ENCODE data around the gene ATXN2.

DNA sequence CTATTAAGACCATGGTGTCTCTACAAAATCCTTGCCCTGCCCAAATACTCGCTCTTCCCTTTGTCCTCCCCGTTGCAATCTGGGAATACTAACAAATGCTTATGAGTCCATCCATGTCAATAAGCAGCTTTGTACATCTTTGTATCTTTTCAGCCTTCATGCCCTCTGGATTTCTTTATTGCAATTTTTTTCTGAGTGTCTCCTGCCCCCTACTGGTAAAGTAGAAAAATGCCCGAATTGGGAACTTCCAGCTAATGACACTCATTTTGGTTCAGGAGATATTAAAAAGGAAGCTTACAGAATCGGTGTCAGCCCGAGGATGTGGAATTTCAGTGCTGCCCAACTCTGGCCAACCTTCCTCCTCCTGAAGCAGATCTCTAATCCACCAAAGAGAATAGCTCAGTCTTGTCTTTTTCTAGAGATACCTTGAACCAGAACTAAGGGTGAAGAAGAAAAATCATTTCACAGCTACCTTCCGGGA is 147.4 kb downstream of the ATXN2 start:
- peak; percentile 88 for TF ChIP-seq CTCF (IDR thresholded peaks at IDR 0.05)
- TF ChIP-seq EZH2 (IDR thresholded peaks at IDR 0.05) = no peak
- no peak for TF ChIP-seq EZH2phosphoT487 (IDR thresholded peaks at IDR 0.05)

Measured in neural progenitor cell (in vitro differentiated cells).